ENCODE results near the gene CYP1A1.
"Not testable (repeated sequence)": the region's sequence is repeated elsewhere in the genome, so short reads cannot be mapped to it uniquely, and the experiment has no call there.

CYP1A1 gene

DNA sequence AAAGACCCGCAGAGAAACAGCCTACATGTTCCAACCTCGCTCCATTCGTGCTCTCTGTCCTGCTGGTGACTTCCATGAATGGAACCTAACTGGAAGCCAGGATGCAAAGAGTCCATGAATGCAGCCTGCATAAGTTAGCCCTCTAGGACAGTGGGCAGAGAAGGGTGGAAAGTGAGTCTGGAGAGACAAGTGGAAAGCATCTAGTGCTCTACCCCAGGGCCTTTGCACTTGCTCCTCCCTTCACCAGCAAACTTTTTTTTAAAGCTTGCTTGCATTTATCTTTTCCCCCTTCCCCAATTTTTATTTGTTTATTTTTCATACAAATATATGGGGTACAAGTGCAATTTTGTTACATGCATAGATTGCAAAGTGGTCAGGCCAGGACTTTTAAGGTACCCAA lies 7.9 kb upstream of the CYP1A1 start:
- no peak for DNase-seq

GRCh38 chr15:74732846-74733245 lies 7.5 kb upstream of the CYP1A1 start:
- DNase-seq = no peak

- DNase-seq = no peak
Observed at GRCh38 chr15:74730619-74731316, 5.4 kb upstream of the CYP1A1 start.

DNA sequence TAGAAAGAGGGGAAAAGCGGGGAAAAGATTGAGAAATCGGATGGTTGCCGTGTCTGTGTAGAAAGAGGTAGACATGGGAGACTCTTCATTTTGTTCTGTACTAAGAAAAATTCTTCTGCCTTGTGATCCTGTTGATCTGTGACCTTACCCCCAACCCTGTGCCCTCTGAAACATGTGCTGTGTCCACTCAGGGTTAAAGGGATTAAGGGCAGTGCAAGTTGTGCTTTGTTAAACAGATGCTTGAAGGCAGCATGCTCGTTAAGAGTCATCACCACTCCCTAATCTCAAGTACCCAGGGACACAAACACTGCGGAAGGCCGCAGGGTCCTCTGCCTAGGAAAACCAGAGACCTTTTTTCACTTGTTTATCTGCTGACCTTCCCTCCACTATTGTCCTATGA lies 4.0 kb upstream of the CYP1A1 start:
- not testable (repeated sequence) for DNase-seq

- not testable (repeated sequence) for DNase-seq
Observed at GRCh38 chr15:74728699-74729098, 3.4 kb upstream of the CYP1A1 start.

DNA sequence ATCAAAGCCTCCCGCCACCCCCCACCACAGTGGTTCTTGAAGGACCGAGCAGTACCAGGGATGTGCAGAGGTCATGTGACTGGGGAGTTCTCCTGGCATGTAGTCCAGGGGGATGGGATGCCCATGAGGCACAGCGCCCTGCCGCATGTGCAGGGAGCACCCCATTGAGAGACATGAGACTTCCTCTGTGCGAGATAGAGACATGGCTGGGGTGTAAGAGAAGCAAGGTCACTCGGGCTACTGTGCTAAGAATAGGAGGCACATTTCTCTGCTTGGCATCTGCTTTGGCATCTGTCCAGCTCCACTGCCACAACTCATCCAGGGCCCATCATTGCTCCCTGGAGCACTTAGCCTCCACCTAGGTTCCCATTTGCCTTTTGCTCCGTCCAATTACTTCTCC lies 2.4 kb upstream of the CYP1A1 start:
- DNase-seq = no peak

DNA sequence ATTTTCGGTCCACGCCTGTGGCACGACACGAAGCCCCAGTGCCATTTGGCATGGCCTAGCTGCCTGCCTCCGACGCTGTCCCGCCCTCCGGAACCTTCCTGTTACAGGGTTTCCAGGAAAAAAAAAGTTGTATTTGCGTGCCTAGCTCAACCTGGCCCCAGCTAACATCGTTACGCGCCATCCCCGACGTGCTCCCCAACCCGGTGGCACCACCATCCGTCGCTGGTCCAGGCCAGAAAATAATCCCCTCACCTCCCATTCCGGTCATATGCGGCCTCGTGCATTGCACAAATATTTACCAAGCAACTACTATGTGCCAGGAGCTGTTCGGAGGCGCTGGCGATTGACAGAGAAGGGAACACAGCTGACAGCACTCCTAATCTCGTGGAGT lies 1.4 kb upstream of the CYP1A1 start:
- DNase-seq = no peak

DNA sequence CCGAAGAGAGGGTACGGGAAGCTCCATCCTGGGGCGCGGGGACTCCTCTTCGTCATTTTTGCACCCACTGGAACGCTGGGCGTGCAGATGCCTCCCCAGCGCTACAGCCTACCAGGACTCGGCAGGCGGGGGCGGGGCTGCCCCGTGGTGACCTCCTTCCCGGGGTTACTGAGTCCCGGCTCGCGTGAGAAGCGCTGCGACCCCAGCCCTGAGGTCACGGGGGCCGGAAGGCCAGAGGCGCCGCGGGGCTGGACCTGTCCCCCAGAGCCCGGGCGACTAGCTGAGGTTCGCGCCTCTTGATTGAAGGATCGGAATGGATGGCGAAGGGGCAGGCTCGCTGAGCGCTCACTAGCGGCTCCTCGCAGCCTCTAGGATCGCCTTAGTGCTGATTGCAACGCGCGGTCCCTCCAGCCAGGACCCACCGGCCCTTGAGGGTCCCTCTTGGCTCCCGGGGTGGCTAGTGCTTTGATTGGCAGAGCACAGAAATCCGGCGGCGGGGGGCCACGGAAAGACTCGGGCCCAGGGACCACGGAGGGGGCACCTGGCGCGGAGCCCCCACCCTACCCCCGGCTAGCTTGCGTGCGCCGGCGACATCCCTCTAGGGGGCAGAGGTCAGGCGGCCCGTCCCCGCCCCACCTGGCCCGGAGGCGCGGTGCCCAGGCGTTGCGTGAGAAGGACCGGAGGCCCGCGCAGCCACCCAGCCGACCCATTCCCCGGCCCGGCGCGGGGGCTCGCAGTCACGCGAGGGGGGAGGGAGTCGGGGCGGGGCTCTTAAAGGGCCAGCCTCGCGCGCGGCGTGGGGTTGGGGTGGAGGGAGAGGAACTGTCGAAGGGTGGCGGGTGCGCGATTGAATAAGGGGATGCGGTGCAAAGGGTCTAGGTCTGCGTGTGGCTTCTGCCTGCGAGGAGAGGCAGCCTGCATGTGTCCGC lies 781 bp upstream of the CYP1A1 start:
- peak; percentile 68 for DNase-seq

GRCh38 chr15:74724570-74725224 lies 631 bp downstream of the CYP1A1 start:
- DNase-seq = no peak

DNA sequence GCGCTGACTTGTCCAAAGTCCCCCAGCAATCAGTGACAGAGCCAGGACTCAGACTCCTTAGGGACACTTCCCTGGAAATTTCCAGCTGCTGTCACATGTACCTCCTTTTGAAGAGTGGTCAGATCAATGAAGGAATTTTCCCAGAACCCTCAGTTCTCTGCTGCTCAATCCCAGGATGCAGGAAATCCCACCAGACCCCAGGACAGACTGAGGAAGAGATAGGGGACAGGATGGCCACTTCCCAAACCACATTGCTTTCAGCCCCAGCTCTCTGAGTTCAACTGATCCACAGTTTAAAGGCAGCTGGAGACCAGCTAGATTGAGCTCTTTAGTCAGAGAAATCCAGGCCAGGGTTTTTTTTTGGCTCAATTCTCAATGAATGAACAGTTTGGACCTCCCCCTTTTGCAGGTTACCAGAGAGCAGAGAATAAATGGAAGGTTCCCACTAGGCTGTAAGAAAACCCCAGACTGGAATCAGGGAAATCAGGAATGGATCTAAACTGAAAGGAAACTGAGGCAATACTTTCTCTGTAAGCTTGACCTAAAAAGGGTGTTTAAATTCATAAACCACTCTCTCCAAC lies 1.5 kb downstream of the CYP1A1 start:
- no peak for DNase-seq

GRCh38 chr15:74723187-74723586 lies 2.1 kb downstream of the CYP1A1 start:
- no peak for DNase-seq

DNA sequence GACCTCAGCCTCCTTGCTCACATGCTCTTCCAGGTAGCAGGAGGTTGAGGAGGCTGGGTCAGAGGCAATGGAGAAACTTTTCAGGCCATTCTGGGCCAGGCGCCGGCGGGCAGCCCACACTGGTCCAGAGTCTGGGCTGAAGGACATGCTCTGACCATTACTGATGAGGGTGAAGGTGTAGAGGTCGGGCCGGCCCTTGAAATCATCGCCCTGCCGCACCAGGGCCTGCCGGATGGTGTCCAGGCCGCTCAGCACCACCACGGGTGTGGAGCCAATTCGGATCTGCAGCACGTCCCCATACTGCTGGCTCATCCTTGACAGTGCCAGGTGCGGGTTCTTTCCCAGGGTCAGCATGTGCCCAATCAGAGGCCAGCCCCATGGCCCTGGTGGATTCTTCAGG lies 2.7 kb downstream of the CYP1A1 start:
- DNase-seq = no peak

DNA sequence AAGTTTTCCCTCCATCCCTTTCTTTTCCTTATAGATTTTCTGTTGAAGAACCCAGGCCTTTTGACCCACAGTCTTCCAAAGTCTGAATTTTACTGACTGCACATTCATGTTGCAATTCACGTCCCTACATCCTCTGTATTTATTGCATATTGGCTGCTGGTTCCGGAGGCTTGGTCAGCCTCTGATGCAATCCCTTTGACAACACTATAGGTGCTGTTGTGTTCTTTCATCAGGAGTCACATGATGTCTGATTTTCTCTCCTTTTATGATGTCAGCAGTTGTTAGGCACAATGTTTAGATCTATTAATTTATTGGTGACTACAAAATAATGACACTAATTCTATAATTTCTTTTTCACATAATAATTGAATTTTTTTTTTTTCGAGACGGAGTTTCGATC lies 8.7 kb downstream of the CYP1A1 start:
- DNase-seq = no peak

DNA sequence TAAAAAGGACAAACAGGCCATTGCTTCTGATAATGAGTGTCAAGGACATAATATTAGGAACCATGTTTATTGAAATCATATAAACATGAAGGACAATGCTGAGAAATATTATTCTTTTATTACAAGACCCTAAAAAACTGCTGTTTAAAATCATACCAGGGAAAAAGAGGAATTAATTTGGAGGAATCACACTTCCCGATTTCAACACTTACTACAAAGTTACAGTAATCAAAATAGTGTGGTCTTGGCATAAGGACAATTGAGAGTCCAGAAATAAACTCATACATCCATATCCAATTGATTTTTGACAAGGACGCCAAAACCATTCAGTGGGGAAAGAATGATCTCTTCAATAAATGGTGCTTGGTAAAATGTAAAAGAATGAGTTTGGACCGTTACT lies 13.0 kb downstream of the CYP1A1 start:
- no peak for DNase-seq

GRCh38 chr15:74710319-74711094 lies 14.8 kb downstream of the CYP1A1 start:
- no peak for DNase-seq

GRCh38 chr15:74709892-74710291 lies 15.4 kb downstream of the CYP1A1 start:
- DNase-seq = no peak

DNA sequence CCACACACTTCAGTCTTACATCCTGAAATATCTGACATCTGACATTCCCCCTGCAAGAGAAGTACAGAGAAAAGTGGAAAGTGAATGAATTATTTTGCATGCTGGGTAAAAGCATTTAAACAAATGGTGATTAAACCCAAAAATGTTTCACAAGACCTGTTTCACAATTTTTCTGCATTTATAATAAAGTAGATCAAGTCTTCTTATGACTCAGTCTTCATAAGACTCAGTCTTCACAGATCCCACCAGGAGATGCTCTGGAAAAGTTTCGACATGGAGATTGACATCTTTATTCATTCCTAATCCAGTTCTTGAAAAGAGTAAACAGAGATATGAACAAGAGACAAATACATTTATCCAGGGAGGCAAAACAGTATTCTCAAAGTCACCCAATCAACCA lies 16.3 kb downstream of the CYP1A1 start:
- DNase-seq = no peak

GRCh38 chr15:74696808-74697207 lies 28.5 kb downstream of the CYP1A1 start:
- no peak for DNase-seq

GRCh38 chr15:74696398-74696729 lies 29.0 kb downstream of the CYP1A1 start:
- no peak for DNase-seq

- DNase-seq = peak; percentile 77
Observed at GRCh38 chr15:74695597-74696397, 29.5 kb downstream of the CYP1A1 start, which contains the start of gene EDC3. TSS of gene EDC3 (minus strand) at chr15:74696024. CDS start at chr15:74675124, 20,900 bp downstream.

GRCh38 chr15:74692327-74692726 lies 33.0 kb downstream of the CYP1A1 start:
- DNase-seq = no peak

DNA sequence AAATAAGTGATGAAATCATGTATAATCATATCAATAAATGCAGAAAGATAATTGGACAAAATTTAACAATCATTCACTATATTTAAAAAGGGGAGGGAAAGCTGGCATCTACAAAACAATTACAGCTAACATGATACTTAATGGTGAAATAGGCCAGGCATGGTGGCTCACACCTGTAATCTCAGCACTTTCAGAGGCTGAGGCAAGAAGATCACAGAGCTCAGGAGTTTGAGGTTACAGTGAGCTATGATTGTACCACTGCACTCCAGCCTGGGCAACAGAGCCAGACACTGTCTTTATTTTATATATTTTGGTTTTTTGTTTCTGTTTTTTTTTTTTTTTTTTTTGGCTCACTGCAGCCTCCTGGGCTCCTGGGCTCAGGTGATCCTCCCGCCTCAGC lies 41.6 kb downstream of the CYP1A1 start:
- no peak for DNase-seq

All from activated effector memory CD4-positive, alpha-beta T cell treated with Interleukin-2 at 50 U/mL for 16 hours (primary cell).